Stimulated activated CD8-positive, alpha-beta memory T cell treated with anti-CD3 and anti-CD28 coated beads, Interleukin-15, amount 100 ng/mL, for 24 hours (primary cell): Measurements from ENCODE around the gene PIAS4.

Experiments used
- DNase-seq: peaks from one replicate; pipeline ENCODE4 v3.0.0-alpha.2; 2020; ENCODE audit warnings: low read depth

The PIAS4 gene

DNA sequence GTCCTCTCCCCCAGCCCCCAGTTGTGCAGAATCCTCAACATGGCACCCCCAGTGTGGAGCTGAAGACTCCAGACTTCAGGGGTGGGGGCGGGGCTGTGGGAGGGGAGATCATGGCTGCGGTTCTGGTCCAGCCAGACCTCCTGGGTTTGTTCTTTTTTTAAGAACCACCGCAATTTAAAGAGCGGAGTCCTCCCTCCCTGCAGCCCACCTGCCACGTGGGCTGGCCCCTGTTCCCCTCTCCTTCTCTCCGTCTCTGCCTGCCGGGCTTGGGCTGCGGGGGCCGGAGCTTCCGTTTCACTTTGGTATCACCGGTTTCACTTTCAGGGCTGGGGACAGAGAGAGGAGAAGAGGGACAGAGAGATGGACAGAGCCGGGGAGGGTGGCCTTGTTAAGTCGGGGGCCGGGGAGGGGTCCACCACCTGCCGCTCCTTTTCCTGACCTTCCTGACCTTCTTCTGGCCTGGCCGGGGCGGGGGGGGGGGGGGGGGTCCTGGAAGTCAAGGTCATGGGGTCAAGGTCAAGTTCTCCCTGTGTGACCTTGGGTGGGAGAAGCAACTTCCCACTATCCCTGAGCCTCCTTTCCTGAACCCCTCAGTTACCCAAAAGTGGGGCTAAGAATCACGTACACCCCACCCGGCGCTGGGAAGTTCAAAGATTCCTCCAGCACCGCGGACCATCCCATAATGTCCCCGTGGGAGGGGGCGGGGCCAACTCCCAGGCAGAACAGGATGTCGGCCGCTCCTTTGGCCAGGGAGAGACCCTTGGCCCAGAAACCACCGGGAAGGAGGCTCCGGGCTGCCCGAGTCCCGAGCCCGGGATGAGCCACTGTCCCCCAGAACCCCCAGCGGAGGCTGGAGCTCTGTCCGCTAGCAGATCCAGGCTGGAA, 70.5 kb downstream of the PIAS4 start:
- no peak for DNase-seq

DNA sequence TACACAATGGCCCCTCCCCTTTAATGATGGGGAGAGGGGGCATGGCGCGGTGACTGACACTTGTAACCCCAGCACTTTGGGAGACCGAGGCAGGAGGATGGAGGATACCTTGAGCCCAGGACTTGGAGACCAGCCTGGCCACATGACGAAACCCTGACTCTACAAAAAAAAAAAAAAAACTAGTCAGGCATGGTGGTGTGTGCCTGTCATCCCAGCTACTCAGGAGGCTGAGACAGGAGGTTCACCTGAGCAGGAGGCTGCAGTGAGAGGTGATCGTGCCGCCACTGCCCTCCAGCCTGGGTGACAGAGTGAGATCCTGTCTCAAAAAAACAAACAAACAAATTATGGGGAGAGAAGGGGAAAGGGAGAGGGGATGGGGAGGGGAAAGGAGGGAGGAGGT, 72.9 kb downstream of the PIAS4 start:
- DNase-seq: no peak

DNA sequence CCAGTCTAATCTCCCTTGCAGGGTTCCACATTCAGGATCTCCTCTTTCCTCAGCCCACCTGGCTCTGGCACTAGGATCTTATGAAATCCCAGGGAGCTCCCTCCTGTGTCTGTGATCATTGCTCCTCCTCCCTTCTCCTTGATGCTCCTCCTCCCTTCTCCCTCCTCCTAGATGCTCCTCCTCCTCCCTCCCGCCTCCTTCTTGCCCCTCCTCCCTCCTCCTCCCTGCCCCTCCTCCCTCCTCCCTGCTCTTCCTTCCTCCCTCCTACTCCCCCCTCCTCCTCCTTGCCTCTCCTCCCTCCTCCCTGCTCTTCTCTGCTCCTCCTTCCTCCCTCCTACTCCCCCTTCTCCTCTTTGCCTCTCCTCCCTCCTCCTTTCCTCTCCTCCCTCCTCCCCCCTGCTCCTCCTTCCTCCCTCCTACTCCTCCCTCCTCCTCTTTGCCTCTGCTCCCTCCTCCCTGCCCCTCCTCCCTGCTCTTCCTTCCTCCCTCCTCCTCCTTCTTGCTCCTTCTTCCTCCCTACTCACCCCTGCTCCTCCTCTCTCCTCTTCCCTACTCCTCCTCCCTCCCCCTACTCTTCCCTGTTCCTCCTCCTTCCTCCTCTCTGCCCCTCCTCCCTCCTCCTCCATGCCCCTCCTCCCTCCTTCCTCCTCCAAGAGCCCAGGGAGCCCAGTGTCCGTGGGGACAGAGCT, 74.0 kb downstream of the PIAS4 start:
- DNase-seq: no peak

DNA sequence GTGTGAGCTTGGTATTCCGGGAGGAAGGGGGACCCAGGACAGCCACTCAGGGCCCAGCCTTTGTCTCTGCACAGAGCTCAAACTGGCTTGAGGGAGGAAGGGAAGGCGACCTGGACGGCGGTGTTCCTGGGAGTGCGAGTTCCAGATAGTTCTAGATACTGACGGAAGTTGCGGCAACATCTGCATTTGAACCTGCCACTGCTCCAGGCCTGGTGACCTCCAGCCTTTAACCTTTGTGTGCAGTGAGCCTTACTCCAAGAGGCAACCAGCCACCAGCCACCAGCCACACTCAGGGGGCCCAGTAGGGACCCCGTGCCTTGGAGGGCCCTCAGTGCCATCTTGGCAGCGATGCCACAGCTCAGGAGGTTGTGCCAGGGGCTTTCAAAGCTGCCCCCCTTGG, 74.6 kb downstream of the PIAS4 start:
- no peak for DNase-seq

- no peak for DNase-seq
Measured at GRCh38 chr19:4083677-4084546, 76.4 kb downstream of the PIAS4 start.

DNA sequence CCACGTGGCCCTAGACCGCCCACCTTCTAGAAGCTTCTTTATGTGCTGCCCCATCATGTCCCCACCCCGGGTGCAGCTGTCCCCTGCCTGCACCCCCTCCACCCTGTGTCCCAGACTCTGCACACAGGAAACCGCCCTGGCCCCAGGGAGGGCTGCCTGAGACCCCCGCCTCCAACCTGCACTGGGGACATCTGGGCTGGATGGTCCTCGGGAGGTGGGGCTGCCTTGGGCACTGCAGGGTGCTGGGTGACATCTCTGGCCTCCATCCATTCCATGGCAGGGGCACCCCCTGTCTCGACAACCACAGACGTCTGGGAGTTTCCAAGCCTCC, 77.0 kb downstream of the PIAS4 start:
- no peak for DNase-seq

GRCh38 chr19:4086411-4086867, 78.9 kb downstream of the PIAS4 start:
- DNase-seq: no peak

GRCh38 chr19:4087787-4088679, 80.5 kb downstream of the PIAS4 start:
- no peak for DNase-seq

GRCh38 chr19:4088975-4089374, 81.4 kb downstream of the PIAS4 start:
- no peak for DNase-seq
